Activated effector memory CD4-positive, alpha-beta T cell treated with anti-CD3 and anti-CD28 coated beads, Interleukin-2, amount 50 U/mL, for 16 hours (primary cell): ENCODE measurements around the gene ELP1.
"Not testable (repeated sequence)": the region's sequence is repeated elsewhere in the genome, so short reads cannot be mapped to it uniquely, and the experiment has no call there.

Experiments
- DNase-seq: peaks from one replicate; pipeline ENCODE4 v3.0.0-alpha.2; 2020

ELP1 gene

GRCh38 chr9:108933718-108934322 is at the start of gene ELP1:
ELP1 (minus strand) TSS chr9:108934124; CDS start chr9:108931146, 2,978 bp downstream.
- peak; percentile 97 for DNase-seq

- DNase-seq = no peak
These were observed 47.0 kb upstream of the ELP1 start for GRCh38 chr9:108980893-108981292.

GRCh38 chr9:108978205-108978604 is 44.3 kb upstream of the ELP1 start:
- no peak for DNase-seq

GRCh38 chr9:108973895-108974294 is 40.0 kb upstream of the ELP1 start:
- DNase-seq = no peak

- DNase-seq = no peak
These were observed 38.8 kb upstream of the ELP1 start for GRCh38 chr9:108972626-108973209.

GRCh38 chr9:108972186-108972585 is 38.3 kb upstream of the ELP1 start:
- DNase-seq = no peak

GRCh38 chr9:108971392-108971791 is 37.5 kb upstream of the ELP1 start:
- DNase-seq = not testable (repeated sequence)

GRCh38 chr9:108967916-108968315 is 34.0 kb upstream of the ELP1 start:
- DNase-seq = no peak

GRCh38 chr9:108963459-108964143 is 29.7 kb upstream of the ELP1 start:
- DNase-seq = no peak

- no peak for DNase-seq
These were observed 27.2 kb upstream of the ELP1 start for GRCh38 chr9:108961151-108961550.

GRCh38 chr9:108960331-108960730 is 26.4 kb upstream of the ELP1 start:
- DNase-seq = no peak

- DNase-seq = no peak
These were observed 22.7 kb upstream of the ELP1 start for GRCh38 chr9:108956631-108957026.

GRCh38 chr9:108956022-108956630 is 22.2 kb upstream of the ELP1 start:
- DNase-seq = no peak

GRCh38 chr9:108953983-108954574 is 20.2 kb upstream of the ELP1 start:
- DNase-seq = no peak

GRCh38 chr9:108951578-108951977 is 17.7 kb upstream of the ELP1 start:
- no peak for DNase-seq

- no peak for DNase-seq
These were observed 16.2 kb upstream of the ELP1 start for GRCh38 chr9:108950168-108950567.

- DNase-seq = no peak
These were observed 6.1 kb upstream of the ELP1 start for GRCh38 chr9:108939975-108940374.

GRCh38 chr9:108937561-108938305 is 3.8 kb upstream of the ELP1 start:
- DNase-seq = no peak

GRCh38 chr9:108934323-108934893 is 484 bp upstream of the ELP1 start, which contains the start of gene ABITRAM:
ABITRAM (plus strand) TSS chr9:108934400; CDS start chr9:108934487, 87 bp downstream.
- DNase-seq = peak; percentile 93

GRCh38 chr9:108933231-108933717 is 650 bp downstream of the ELP1 start:
- DNase-seq = no peak

- DNase-seq = no peak
These were observed 5.5 kb downstream of the ELP1 start for GRCh38 chr9:108928386-108928785.

GRCh38 chr9:108924466-108924865 is 9.5 kb downstream of the ELP1 start:
- no peak for DNase-seq
